HG02623 (cell line): ENCODE results near the gene TLNRD1.

ENCODE experiments used
- ATAC-seq: cut with Tn5 transposase; IDR thresholded peaks from one replicate; pipeline ENCODE4 v1.9.1; 2021; ENCODE audit warnings: moderate library complexity; ENCODE audit not compliant: unreplicated experiment

TLNRD1 gene

GRCh38 chr15:80976851-80977250 is 23.9 kb upstream of the TLNRD1 start:
- ATAC-seq: no peak

- ATAC-seq: no peak
These were observed 23.1 kb upstream of the TLNRD1 start for GRCh38 chr15:80977627-80978036.

GRCh38 chr15:80978685-80979329 is 21.9 kb upstream of the TLNRD1 start:
- no peak for ATAC-seq

GRCh38 chr15:80979538-80980200 is 21.1 kb upstream of the TLNRD1 start:
- ATAC-seq: no peak

GRCh38 chr15:80982205-80982604 is 18.5 kb upstream of the TLNRD1 start:
- no peak for ATAC-seq

GRCh38 chr15:80982839-80983238 is 17.9 kb upstream of the TLNRD1 start:
- ATAC-seq: no peak

GRCh38 chr15:80984856-80985255 is 15.9 kb upstream of the TLNRD1 start:
- ATAC-seq: no peak

GRCh38 chr15:80985981-80986380 is 14.7 kb upstream of the TLNRD1 start:
- ATAC-seq: no peak

- ATAC-seq: no peak
These were observed 14.2 kb upstream of the TLNRD1 start for GRCh38 chr15:80986487-80986886.

GRCh38 chr15:80988148-80988796 is 12.5 kb upstream of the TLNRD1 start:
- ATAC-seq: no peak

GRCh38 chr15:80989081-80989517 is 11.6 kb upstream of the TLNRD1 start:
- no peak for ATAC-seq

- peak; percentile 97 for ATAC-seq
These were observed 10.9 kb upstream of the TLNRD1 start, which contains the start of gene MESD for GRCh38 chr15:80989518-80990478. Gene MESD, minus strand, starts transcription at chr15:80989819. Its CDS starts 28 bp downstream, at chr15:80989791.

GRCh38 chr15:80990955-80991354 is 9.8 kb upstream of the TLNRD1 start:
- no peak for ATAC-seq

GRCh38 chr15:80991421-80991820 is 9.3 kb upstream of the TLNRD1 start:
- no peak for ATAC-seq

- no peak for ATAC-seq
These were observed 8.7 kb upstream of the TLNRD1 start for GRCh38 chr15:80992006-80992405.

- no peak for ATAC-seq
These were observed 8.3 kb upstream of the TLNRD1 start for GRCh38 chr15:80992441-80992840.

GRCh38 chr15:80996247-80996646 is 4.5 kb upstream of the TLNRD1 start:
- no peak for ATAC-seq

- no peak for ATAC-seq
These were observed 3.0 kb upstream of the TLNRD1 start for GRCh38 chr15:80997692-80998091.

GRCh38 chr15:80998251-80998650 is 2.5 kb upstream of the TLNRD1 start:
- ATAC-seq: no peak

GRCh38 chr15:80999623-81000036 is 1.1 kb upstream of the TLNRD1 start:
- peak; percentile 21 for ATAC-seq

- ATAC-seq: no peak
These were observed 539 bp upstream of the TLNRD1 start for GRCh38 chr15:81000144-81000623.
